Kidney epithelial cell (primary cell): Measurements from ENCODE around the gene STARD3NL. TPM values are rescaled to one million over a fixed set of nuclear protein-coding genes. Genes with fewer than 3 reads are reported as not detected.

Experiments used
- DNase-seq: peaks from one replicate; pipeline ENCODE4 v3.0.0-alpha.2; 2010; ENCODE audit warnings: low read depth
- H3K27me3 ChIP-seq: 2 replicates; pipeline ENCODE4 v1.6.0; 2011; ENCODE audit warnings: low read length; ENCODE audit not compliant: control insufficient read depth, insufficient read depth
- H3K36me3 ChIP-seq: 2 replicates; pipeline ENCODE4 v1.5.1; 2011; ENCODE audit warnings: low read length; ENCODE audit not compliant: control insufficient read depth, insufficient read depth
- H3K4me3 ChIP-seq: 2 replicates; pipeline ENCODE4 v1.5.1; 2011; ENCODE audit warnings: low read depth, mild to moderate bottlenecking, control low read depth, low read length
- CTCF ChIP-seq: IDR thresholded peaks from 2 replicates; pipeline ENCODE4 v1.5.1; 2011; ENCODE audit warnings: mild to moderate bottlenecking, moderate library complexity, low read length, control low read depth, inconsistent platforms; ENCODE audit not compliant: insufficient read depth, poor library complexity, severe bottlenecking
- total RNA-seq: library from RNA; depleted of rRNA; stranded (reverse); fragments of >200 nt; gene quantifications from 2 replicates; pipeline ENCODE4 v1.2.3, GENCODE V29; 2015

Gene STARD3NL
- total RNA-seq, 1 donor from 2014 or later = 66.8 TPM

GRCh38 chr7:38274927-38275620, 97.0 kb downstream of the STARD3NL start:
- H3K4me3 ChIP-seq = no peak overlapping the region
- no peak for DNase-seq
- no peaks in the 10 kb centered on the region for H3K36me3 ChIP-seq
- no peak for TF ChIP-seq CTCF
- H3K27me3 ChIP-seq = no peaks in the 10 kb centered on the region

GRCh38 chr7:38276096-38276877, 98.2 kb downstream of the STARD3NL start:
- H3K36me3 ChIP-seq = no peaks in the 10 kb centered on the region
- H3K4me3 ChIP-seq = no peak overlapping the region
- no peak for DNase-seq
- TF ChIP-seq CTCF = no peak
- H3K27me3 ChIP-seq = no peaks in the 10 kb centered on the region

GRCh38 chr7:38280000-38280399, 102.0 kb downstream of the STARD3NL start:
- no peak for TF ChIP-seq CTCF
- H3K4me3 ChIP-seq = no peak overlapping the region
- H3K36me3 ChIP-seq = no peaks in the 10 kb centered on the region
- no peaks in the 10 kb centered on the region for H3K27me3 ChIP-seq
- no peak for DNase-seq
